H9 (cell line): ENCODE results near the gene UGT1A8. TPM values are rescaled to one million over a fixed set of nuclear protein-coding genes. Genes with fewer than 3 reads are reported as not detected.

Experiments
- DNase-seq: peaks from one replicate; pipeline ENCODE4 v3.0.0-alpha.2; 2017
- H2AFZ ChIP-seq: one replicate; pipeline ENCODE4 v1.6.1; 2013; ENCODE audit warnings: mild to moderate bottlenecking, low read length, control low read depth, moderate library complexity
- H2AK5ac ChIP-seq: 2 replicates; pipeline ENCODE4 v1.6.1; 2013; ENCODE audit warnings: low read length, control low read depth, mixed read lengths; ENCODE audit not compliant: insufficient read length
- H2BK120ac ChIP-seq: one replicate; pipeline ENCODE4 v1.6.1; 2013; ENCODE audit warnings: low read depth, mild to moderate bottlenecking, low read length, control low read depth, inconsistent platforms; ENCODE audit not compliant: poor library complexity, severe bottlenecking
- H2BK12ac ChIP-seq: 2 replicates; pipeline ENCODE4 v1.6.1; 2013; ENCODE audit warnings: low read length, control low read depth, mixed read lengths, low read depth; ENCODE audit not compliant: insufficient read length
- H2BK15ac ChIP-seq: 2 replicates; pipeline ENCODE4 v1.6.1; 2013; ENCODE audit warnings: low read depth, low read length, control low read depth
- H2BK20ac ChIP-seq: one replicate; pipeline ENCODE4 v1.6.1; 2013; ENCODE audit warnings: low read depth, mild to moderate bottlenecking, low read length, control low read depth, inconsistent platforms; ENCODE audit not compliant: poor library complexity, severe bottlenecking
- H2BK5ac ChIP-seq: 2 replicates; pipeline ENCODE4 v1.6.1; 2013; ENCODE audit warnings: low read length, control low read depth, mixed read lengths; ENCODE audit not compliant: insufficient read length
- H3K14ac ChIP-seq: 2 replicates; pipeline ENCODE4 v1.6.1; 2013; ENCODE audit warnings: low read length, control low read depth; ENCODE audit not compliant: insufficient read depth
- H3K18ac ChIP-seq: 2 replicates; pipeline ENCODE4 v1.6.1; 2013; ENCODE audit warnings: low read depth, mild to moderate bottlenecking, mixed read lengths, low read length, control low read depth; ENCODE audit not compliant: insufficient read length
- H3K23ac ChIP-seq: 2 replicates; pipeline ENCODE4 v1.6.1; 2013; ENCODE audit warnings: low read length, control low read depth, mixed read lengths, low read depth; ENCODE audit not compliant: insufficient read length
- H3K23me2 ChIP-seq: 2 replicates; pipeline ENCODE4 v1.6.1; 2013; ENCODE audit warnings: low read depth, mild to moderate bottlenecking, mixed read lengths, low read length, control low read depth; ENCODE audit not compliant: insufficient read length, poor library complexity, severe bottlenecking
- H3K27ac ChIP-seq: 2 replicates; pipeline ENCODE4 v1.5.1; 2013; ENCODE audit warnings: low read length, control low read depth, mixed read lengths, low read depth; ENCODE audit not compliant: insufficient read length
- H3K27me3 ChIP-seq: 2 replicates; pipeline ENCODE4 v1.6.1; 2013; ENCODE audit warnings: low read length, control low read depth, inconsistent platforms; ENCODE audit not compliant: insufficient read depth
- H3K4ac ChIP-seq: 2 replicates; pipeline ENCODE4 v1.6.1; 2013; ENCODE audit warnings: low read depth, mild to moderate bottlenecking, control low read depth, inconsistent platforms, low read length, moderate library complexity
- H3K4me1 ChIP-seq: 2 replicates; pipeline ENCODE4 v1.6.1; 2013; ENCODE audit warnings: low read length, control low read depth, inconsistent platforms; ENCODE audit not compliant: insufficient read depth
- H3K4me2 ChIP-seq: 2 replicates; pipeline ENCODE4 v1.6.1; 2013; ENCODE audit warnings: low read length, control low read depth, mixed read lengths; ENCODE audit not compliant: insufficient read length, insufficient read depth
- H3K56ac ChIP-seq: 2 replicates; pipeline ENCODE4 v1.6.1; 2013; ENCODE audit warnings: low read depth, mild to moderate bottlenecking, mixed read lengths, low read length, control low read depth; ENCODE audit not compliant: insufficient read length
- H3K79me1 ChIP-seq: 2 replicates; pipeline ENCODE4 v1.6.1; 2013; ENCODE audit warnings: low read depth, mild to moderate bottlenecking, moderate library complexity, low read length, control low read depth, inconsistent platforms; ENCODE audit not compliant: insufficient read depth, poor library complexity, severe bottlenecking
- H3K79me2 ChIP-seq: 2 replicates; pipeline ENCODE4 v1.6.1; 2013; ENCODE audit warnings: low read length, control low read depth, inconsistent platforms; ENCODE audit not compliant: insufficient read depth
- H3K9ac ChIP-seq: 2 replicates; pipeline ENCODE4 v1.6.1; 2013; ENCODE audit warnings: low read length, control low read depth, mixed read lengths; ENCODE audit not compliant: insufficient read length; ENCODE audit errors: extremely low read depth
- H3K9me3 ChIP-seq: one replicate; pipeline ENCODE4 v1.6.1; 2013; ENCODE audit warnings: low read depth, low read length, inconsistent platforms; ENCODE audit not compliant: control insufficient read depth
- H3T11ph ChIP-seq: one replicate; pipeline ENCODE4 v1.6.1; 2013; ENCODE audit warnings: mild to moderate bottlenecking, low read length, control low read depth, inconsistent platforms
- H4K20me1 ChIP-seq: one replicate; pipeline ENCODE4 v1.6.1; 2013; ENCODE audit not compliant: control insufficient read depth, insufficient read length, insufficient read depth
- H4K5ac ChIP-seq: 2 replicates; pipeline ENCODE4 v1.6.1; 2013; ENCODE audit warnings: low read depth, mild to moderate bottlenecking, mixed read lengths, low read length, control low read depth; ENCODE audit not compliant: insufficient read length
- H4K8ac ChIP-seq: replicated peaks from 2 replicates; pipeline ENCODE4 v1.6.1; 2013; ENCODE audit warnings: low read length, control low read depth, mixed read lengths, low read depth; ENCODE audit not compliant: insufficient read length
- H4K91ac ChIP-seq: 2 replicates; pipeline ENCODE4 v1.6.1; 2013; ENCODE audit warnings: low read depth, mild to moderate bottlenecking, moderate library complexity, mixed read lengths, low read length, control low read depth; ENCODE audit not compliant: insufficient read length
- H3K27ac Mint-ChIP-seq, 3 experiments: 2 replicates in 2 of 3; 3 replicates in 1 of 3; pipeline ENCODE4 v1.8.0; 2020 to 2021; ENCODE audit warnings: mixed read lengths in 3 of 3, mild to moderate bottlenecking in 1 of 3, moderate library complexity in 1 of 3
- H3K27me3 Mint-ChIP-seq: 2 replicates; pipeline ENCODE4 v1.8.0; 2021; ENCODE audit warnings: low read depth, mild to moderate bottlenecking, moderate library complexity, mixed read lengths
- H3K36me3 Mint-ChIP-seq, 3 experiments: 2 replicates in 2 of 3; 3 replicates in 1 of 3; pipeline ENCODE4 v1.8.0; 2020 to 2021; ENCODE audit warnings: low read depth in 3 of 3, mixed read lengths in 3 of 3; ENCODE audit not compliant: insufficient read depth in 1 of 3
- H3K4me1 Mint-ChIP-seq, 2 experiments: 2 replicates each; pipeline ENCODE4 v1.8.0; 2020; ENCODE audit warnings: mixed read lengths in 2 of 2
- H3K4me3 Mint-ChIP-seq, 2 experiments: 2 replicates in 1 of 2; 3 replicates in 1 of 2; pipeline ENCODE4 v1.8.0; 2020 to 2021; ENCODE audit warnings: mild to moderate bottlenecking in 2 of 2, mixed read lengths in 2 of 2, moderate library complexity in 1 of 2
- H3K9me3 Mint-ChIP-seq, 2 experiments: 2 replicates in 1 of 2; 3 replicates in 1 of 2; pipeline ENCODE4 v1.8.0; 2020; ENCODE audit warnings: mild to moderate bottlenecking in 2 of 2, mixed read lengths in 2 of 2, moderate library complexity in 1 of 2
- CTCF ChIP-seq: fragments of 200-600 bp; sonication (generic); conservative IDR thresholded peaks from 3 replicates; pipeline ENCODE4 v1.8.0; 2021; ENCODE audit warnings: antibody characterized with exemption, mild to moderate bottlenecking
- WGBS: extraction: QIAGEN DNeasy Blood & Tissue Kit; methylation state at CpG from one replicate; pipeline ENCODE4 v1.1.7; 2013; ENCODE audit warnings: missing lambda C conversion rate, low lambda C conversion rate, mixed read lengths; ENCODE audit not compliant: insufficient read length; ENCODE audit errors: extremely low coverage; 5-methylcytosine and 5-hydroxymethylcytosine counted together
- total RNA-seq: library from RNA; stranded (reverse); gene quantifications from 2 replicates; pipeline ENCODE4 v1.2.1, GENCODE V29; 2021

Gene UGT1A8
- total RNA-seq, 1 experiment from 2014 or later, result not detected

DNA sequence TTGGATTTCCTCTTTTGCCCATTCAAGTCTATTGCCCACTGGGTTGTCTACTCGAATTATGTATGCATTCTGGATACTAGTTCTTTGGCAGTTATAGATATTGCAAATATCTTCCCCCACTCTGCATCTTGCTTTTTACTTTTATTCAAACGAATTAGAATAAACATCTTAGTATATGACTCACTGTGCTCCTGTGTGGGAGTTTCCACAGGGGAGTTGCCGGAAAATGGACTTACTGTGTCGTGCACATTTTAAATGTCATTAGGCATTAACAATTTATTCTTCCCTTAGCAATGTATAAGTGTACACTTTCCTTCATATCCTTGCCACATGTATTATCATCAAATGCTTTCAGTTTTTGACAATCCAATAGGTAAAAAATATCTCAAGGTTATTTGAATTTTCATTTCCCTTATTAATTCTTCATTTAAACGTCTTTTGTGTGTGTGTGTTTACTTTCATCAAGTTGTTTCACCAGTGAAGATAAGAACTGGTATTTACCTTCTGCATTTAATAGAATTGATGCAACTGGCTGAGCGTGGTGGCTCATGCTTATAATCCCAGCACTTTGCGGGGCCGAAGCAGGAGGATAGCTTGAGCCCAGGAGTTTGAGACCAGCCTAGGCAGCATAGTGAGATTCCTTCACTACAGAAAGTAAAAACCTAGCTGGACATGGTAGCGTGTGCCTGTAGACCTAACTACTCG lies 90.7 kb downstream of the UGT1A8 start:
- TF ChIP-seq CTCF, result no peak
- Histone ChIP-seq H3K27ac (no peak overlapping the region), H4K20me1 (no peaks in the 10 kb centered on the region), H3K27me3 (no peaks in the 10 kb centered on the region), H2AK5ac (no peak overlapping the region), H2BK15ac (no peak overlapping the region), H2BK5ac (no peak overlapping the region), H4K8ac (no peak overlapping the region), H3K23me2 (peaks cover 5% of the 10 kb centered on the region), H3K23ac (no peak overlapping the region), H2BK120ac (no peak overlapping the region), H3T11ph (no peak overlapping the region), H4K91ac (no peak overlapping the region), H3K4me1 (no peaks in the 10 kb centered on the region), H3K9ac (no peak overlapping the region), H2BK20ac (no peak overlapping the region), H3K4ac (no peak overlapping the region), H3K4me2 (no peak overlapping the region), H4K5ac (no peak overlapping the region), H3K9me3 (no peaks in the 10 kb centered on the region), H3K79me1 (no peaks in the 10 kb centered on the region), H3K14ac (no peak overlapping the region), H3K56ac (no peak overlapping the region), H3K79me2 (no peaks in the 10 kb centered on the region), H2AFZ (no peak overlapping the region), H3K18ac (no peak overlapping the region), H2BK12ac (no peak overlapping the region)
- Mint-ChIP-seq H3K27me3 (peaks cover 8% of the 10 kb centered on the region), H3K4me3 (no peak overlapping the region), H3K9me3 (peaks cover 4% of the 10 kb centered on the region in 2 experiments; a peak in 3 of 5 replicates), H3K36me3 (peaks cover 0 to 6% (median 0%) of the 10 kb centered on the region in 3 experiments; a peak in 1 of 7 replicates), H3K27ac (no peak overlapping the region), H3K4me1 (peaks cover 7% of the 10 kb centered on the region in 2 experiments)
- no CpG with 5 or more reads among the region's 10 CpGs for WGBS
- no peak for DNase-seq
